Measurements from ENCODE around the gene HSPA12A. TPM values are rescaled to one million over a fixed set of nuclear protein-coding genes. Genes with fewer than 3 reads are reported as not detected.

The HSPA12A gene
- total RNA-seq, 1 donor from 2014 or later, result 7.4 TPM

GRCh38 chr10:116653885-116654284 lies 88.5 kb downstream of the HSPA12A start:
- Histone ChIP-seq H3K27ac (no peak overlapping the region), H3K4me3 (no peak overlapping the region), H3K4me1 (no peaks in the 10 kb centered on the region), H3K27me3 (no peaks in the 10 kb centered on the region), H3K36me3 (no peaks in the 10 kb centered on the region), H3K9me3 (no peaks in the 10 kb centered on the region)
- TF ChIP-seq CTCF (IDR thresholded peaks at IDR 0.05), result no peak
- no peak for ATAC-seq
- intact Hi-C loops (cut with DNase I), result no loop called here
- no peak for DNase-seq

- no peaks in the 10 kb centered on the region for H3K27me3 ChIP-seq
- H3K4me3 ChIP-seq, result no peak overlapping the region
- no peaks in the 10 kb centered on the region for H3K4me1 ChIP-seq
- no peaks in the 10 kb centered on the region for H3K9me3 ChIP-seq
- TF ChIP-seq CTCF (IDR thresholded peaks at IDR 0.05), result no peak
- H3K36me3 ChIP-seq, result no peaks in the 10 kb centered on the region
- H3K27ac ChIP-seq, result no peak overlapping the region
- DNase-seq (no peak), ATAC-seq (no peak)
- intact Hi-C loops (cut with DNase I), result no loop called here
Measured at GRCh38 chr10:116648903-116649302, 93.5 kb downstream of the HSPA12A start.

GRCh38 chr10:116646502-116646901 lies 95.9 kb downstream of the HSPA12A start:
- Histone ChIP-seq H3K27me3 (no peaks in the 10 kb centered on the region), H3K27ac (no peak overlapping the region), H3K4me3 (no peak overlapping the region), H3K4me1 (no peaks in the 10 kb centered on the region), H3K9me3 (no peaks in the 10 kb centered on the region), H3K36me3 (no peaks in the 10 kb centered on the region)
- DNase-seq, result no peak
- intact Hi-C loops (cut with DNase I), result no loop called here
- TF ChIP-seq CTCF (IDR thresholded peaks at IDR 0.05), result no peak
- ATAC-seq, result no peak

GRCh38 chr10:116637830-116638229 lies 104.5 kb downstream of the HSPA12A start:
- Histone ChIP-seq H3K27me3 (no peaks in the 10 kb centered on the region), H3K4me3 (no peak overlapping the region), H3K36me3 (no peaks in the 10 kb centered on the region), H3K4me1 (no peaks in the 10 kb centered on the region), H3K9me3 (no peaks in the 10 kb centered on the region), H3K27ac (no peak overlapping the region)
- no peak for TF ChIP-seq CTCF (IDR thresholded peaks at IDR 0.05)
- intact Hi-C loops (cut with DNase I), result no loop called here
- ATAC-seq (no peak), DNase-seq (no peak)

- Histone ChIP-seq H3K4me1 (no peaks in the 10 kb centered on the region), H3K4me3 (no peak overlapping the region), H3K27me3 (no peaks in the 10 kb centered on the region), H3K36me3 (no peaks in the 10 kb centered on the region), H3K9me3 (no peaks in the 10 kb centered on the region), H3K27ac (no peak overlapping the region)
- TF ChIP-seq CTCF (IDR thresholded peaks at IDR 0.05), result no peak
- ATAC-seq (no peak), DNase-seq (no peak)
- intact Hi-C loops (cut with DNase I), result no loop called here
Measured at GRCh38 chr10:116636976-116637375, 105.4 kb downstream of the HSPA12A start.

GRCh38 chr10:116636385-116636784 lies 106.0 kb downstream of the HSPA12A start:
- H3K9me3 ChIP-seq, result no peaks in the 10 kb centered on the region
- intact Hi-C loops (cut with DNase I), result no loop called here
- H3K4me3 ChIP-seq, result no peak overlapping the region
- no peak for DNase-seq
- ATAC-seq, result no peak
- H3K4me1 ChIP-seq, result no peaks in the 10 kb centered on the region
- no peak for TF ChIP-seq CTCF (IDR thresholded peaks at IDR 0.05)
- H3K27ac ChIP-seq, result no peak overlapping the region
- H3K27me3 ChIP-seq, result no peaks in the 10 kb centered on the region
- H3K36me3 ChIP-seq, result no peaks in the 10 kb centered on the region

All from upper lobe of right lung (tissue), 1 donor.